ENCODE measurements around the gene ITCH. TPM values are rescaled to one million over a fixed set of nuclear protein-coding genes. Genes with fewer than 3 reads are reported as not detected.

ITCH gene
- total RNA-seq, 3 donors from 2014 or later: 56.6 to 72.3 (median 60.6) TPM

DNA sequence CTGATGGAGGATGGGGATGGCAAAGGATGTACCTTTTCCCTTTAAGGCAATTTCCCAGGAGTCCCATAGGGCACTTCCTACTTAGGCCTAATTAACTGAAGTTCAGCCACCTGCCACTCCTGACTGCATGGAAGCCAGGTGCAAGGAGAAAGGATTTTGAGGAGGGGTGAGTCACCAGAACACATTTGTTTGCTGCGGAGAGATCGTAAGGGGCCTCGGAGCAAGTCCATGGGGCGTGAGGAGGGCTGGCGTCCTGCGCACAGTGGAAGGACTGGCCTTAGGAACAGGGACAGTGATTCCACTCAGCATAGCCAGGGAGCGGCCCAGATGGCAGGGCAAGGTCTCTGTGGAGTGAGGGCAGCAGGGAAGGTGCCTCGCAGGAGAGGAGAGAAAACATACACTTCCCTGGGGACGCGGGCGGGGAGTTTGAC, 183.7 kb downstream of the ITCH start:
- Histone ChIP-seq H3K4me3 (no peak overlapping the region), H3K27me3 (no peaks in the 10 kb centered on the region), H3K9me3 (no peaks in the 10 kb centered on the region), H3K4me1 (no peaks in the 10 kb centered on the region), H3K27ac (no peak overlapping the region), H3K36me3 (no peaks in the 10 kb centered on the region)
- TF ChIP-seq POLR2AphosphoS5 (IDR thresholded peaks at IDR 0.05) (no peak), POLR2A (IDR thresholded peaks at IDR 0.05) (no peak)
- TF ChIP-seq, protein P1, sequence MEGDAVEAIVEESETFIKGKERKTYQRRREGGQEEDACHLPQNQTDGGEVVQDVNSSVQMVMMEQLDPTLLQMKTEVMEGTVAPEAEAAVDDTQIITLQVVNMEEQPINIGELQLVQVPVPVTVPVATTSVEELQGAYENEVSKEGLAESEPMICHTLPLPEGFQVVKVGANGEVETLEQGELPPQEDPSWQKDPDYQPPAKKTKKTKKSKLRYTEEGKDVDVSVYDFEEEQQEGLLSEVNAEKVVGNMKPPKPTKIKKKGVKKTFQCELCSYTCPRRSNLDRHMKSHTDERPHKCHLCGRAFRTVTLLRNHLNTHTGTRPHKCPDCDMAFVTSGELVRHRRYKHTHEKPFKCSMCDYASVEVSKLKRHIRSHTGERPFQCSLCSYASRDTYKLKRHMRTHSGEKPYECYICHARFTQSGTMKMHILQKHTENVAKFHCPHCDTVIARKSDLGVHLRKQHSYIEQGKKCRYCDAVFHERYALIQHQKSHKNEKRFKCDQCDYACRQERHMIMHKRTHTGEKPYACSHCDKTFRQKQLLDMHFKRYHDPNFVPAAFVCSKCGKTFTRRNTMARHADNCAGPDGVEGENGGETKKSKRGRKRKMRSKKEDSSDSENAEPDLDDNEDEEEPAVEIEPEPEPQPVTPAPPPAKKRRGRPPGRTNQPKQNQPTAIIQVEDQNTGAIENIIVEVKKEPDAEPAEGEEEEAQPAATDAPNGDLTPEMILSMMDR (IDR thresholded peaks at IDR 0.05): no peak
- intact Hi-C loops (cut with DNase I; ENCODE audit: low total_unique reads): no loop called here
- DNase-seq (ENCODE audit: low spot score in 2 of 2): no peak

DNA sequence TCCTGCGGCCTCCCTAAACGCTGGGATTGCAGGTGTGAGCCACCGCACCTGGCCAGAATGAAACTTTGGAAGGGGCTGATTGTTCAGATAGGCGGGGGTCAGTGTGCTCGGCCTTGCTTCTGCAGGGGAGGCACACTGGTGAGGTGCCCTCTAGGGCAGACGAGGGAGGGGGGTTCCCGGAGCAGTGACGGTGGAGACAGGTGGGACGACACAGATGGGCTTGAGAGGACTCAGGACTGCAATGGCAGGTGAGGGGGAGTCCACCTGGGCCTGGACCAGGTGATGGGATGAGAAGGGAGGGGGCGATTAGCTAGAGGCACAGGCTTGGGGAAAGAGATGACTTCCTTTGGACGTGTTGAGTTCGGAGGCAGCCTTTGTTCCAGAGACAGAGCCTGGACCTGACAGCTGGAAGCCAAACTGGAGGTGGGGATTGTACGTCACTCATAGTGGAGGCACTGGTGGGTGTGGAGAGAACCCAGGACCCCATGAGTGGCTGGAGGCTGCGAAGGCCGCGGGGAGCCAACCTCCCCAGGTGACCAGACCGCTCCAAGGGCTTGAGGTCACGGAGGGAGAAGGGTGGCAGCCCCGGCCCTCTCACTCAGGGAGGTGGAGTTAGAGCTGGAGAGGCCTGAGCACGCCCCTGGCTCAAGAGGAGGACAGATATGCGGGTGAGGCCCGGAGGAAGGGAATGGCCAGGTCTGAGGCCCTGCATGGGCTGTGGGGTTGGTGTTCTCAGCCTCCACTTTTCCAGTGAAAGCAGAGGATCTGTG, 185.0 kb downstream of the ITCH start:
- H3K4me1 ChIP-seq: no peaks in the 10 kb centered on the region
- no peaks in the 10 kb centered on the region for H3K27me3 ChIP-seq
- no peak for DNase-seq (ENCODE audit: low spot score in 2 of 2)
- H3K9me3 ChIP-seq: no peaks in the 10 kb centered on the region
- H3K4me3 ChIP-seq: no peak overlapping the region
- TF ChIP-seq, protein P1 (IDR thresholded peaks at IDR 0.05): no peak
- no peak for TF ChIP-seq POLR2A (IDR thresholded peaks at IDR 0.05)
- no peak for TF ChIP-seq POLR2AphosphoS5 (IDR thresholded peaks at IDR 0.05)
- H3K27ac ChIP-seq: no peak overlapping the region
- intact Hi-C loops (cut with DNase I; ENCODE audit: low total_unique reads): loop anchor here (1.0 kb wide), 1 partner anchor 17 kb away; no protein-coding TSS in a partner anchor
- H3K36me3 ChIP-seq: no peaks in the 10 kb centered on the region

DNA sequence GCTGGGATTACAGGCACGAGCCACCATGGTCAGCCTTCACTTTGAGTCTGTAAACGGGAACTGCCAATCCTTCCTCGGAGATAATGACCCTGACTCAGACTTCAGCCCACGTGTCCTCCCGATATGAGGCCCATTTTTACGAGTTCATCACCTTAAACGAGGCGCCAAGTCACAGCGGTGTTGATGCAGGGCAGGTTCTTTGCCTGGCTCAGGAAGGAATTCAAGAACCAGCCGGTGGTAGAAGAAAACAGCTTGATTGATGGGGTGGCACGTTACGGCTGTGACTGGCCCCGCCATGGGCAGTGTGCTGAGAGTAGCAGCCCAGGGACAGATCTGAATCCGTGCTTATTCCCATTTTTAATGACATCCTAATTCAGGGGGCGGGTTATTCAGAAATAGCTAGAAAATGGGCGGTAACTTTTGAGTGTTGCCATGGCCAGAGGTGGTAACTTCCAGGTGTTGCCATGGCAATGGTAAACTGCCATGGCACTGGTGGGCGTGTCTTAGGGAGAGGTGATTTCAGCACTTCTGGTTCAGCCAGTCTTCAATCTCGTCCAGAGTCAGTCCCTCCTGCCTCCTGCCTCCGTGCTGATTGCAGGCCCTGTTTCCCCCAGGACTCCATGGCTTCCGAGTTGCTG, 186.3 kb downstream of the ITCH start:
- H3K27me3 ChIP-seq: no peaks in the 10 kb centered on the region
- H3K9me3 ChIP-seq: no peaks in the 10 kb centered on the region
- H3K4me1 ChIP-seq: no peaks in the 10 kb centered on the region
- H3K4me3 ChIP-seq: no peak overlapping the region
- TF ChIP-seq POLR2A (IDR thresholded peaks at IDR 0.05) (no peak), POLR2AphosphoS5 (IDR thresholded peaks at IDR 0.05) (no peak)
- TF ChIP-seq, protein P1 (IDR thresholded peaks at IDR 0.05): no peak
- intact Hi-C loops (cut with DNase I; ENCODE audit: low total_unique reads): no loop called here
- no peak overlapping the region for H3K27ac ChIP-seq
- no peak for DNase-seq (ENCODE audit: low spot score in 2 of 2)
- H3K36me3 ChIP-seq: no peaks in the 10 kb centered on the region

DNA sequence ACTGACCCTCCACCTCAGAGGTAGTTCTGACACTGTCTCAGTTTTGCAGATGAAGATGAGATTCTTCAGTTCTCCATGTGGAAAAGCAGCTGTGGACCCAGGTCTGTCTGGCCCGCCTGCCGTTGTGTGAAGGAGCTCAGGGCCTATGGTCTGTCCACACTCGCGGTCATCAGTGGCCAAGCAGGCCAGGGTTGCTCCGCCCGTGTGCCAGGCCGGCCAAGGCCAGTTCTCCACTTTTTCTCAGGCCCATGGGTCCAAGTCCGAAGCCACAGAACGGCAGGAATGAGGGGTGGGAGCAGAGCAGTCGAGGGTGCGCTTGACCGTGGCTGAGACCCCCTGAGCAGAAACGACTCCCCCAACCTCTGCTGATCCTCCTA, 186.8 kb downstream of the ITCH start:
- TF ChIP-seq, protein P1 (IDR thresholded peaks at IDR 0.05): no peak
- no peak for TF ChIP-seq POLR2A (IDR thresholded peaks at IDR 0.05)
- no peak for TF ChIP-seq POLR2AphosphoS5 (IDR thresholded peaks at IDR 0.05)
- H3K27ac ChIP-seq: no peak overlapping the region
- H3K9me3 ChIP-seq: no peaks in the 10 kb centered on the region
- no peaks in the 10 kb centered on the region for H3K27me3 ChIP-seq
- no peak overlapping the region for H3K4me3 ChIP-seq
- intact Hi-C loops (cut with DNase I; ENCODE audit: low total_unique reads): no loop called here
- H3K36me3 ChIP-seq: no peaks in the 10 kb centered on the region
- no peak for DNase-seq (ENCODE audit: low spot score in 2 of 2)
- H3K4me1 ChIP-seq: no peaks in the 10 kb centered on the region

DNA sequence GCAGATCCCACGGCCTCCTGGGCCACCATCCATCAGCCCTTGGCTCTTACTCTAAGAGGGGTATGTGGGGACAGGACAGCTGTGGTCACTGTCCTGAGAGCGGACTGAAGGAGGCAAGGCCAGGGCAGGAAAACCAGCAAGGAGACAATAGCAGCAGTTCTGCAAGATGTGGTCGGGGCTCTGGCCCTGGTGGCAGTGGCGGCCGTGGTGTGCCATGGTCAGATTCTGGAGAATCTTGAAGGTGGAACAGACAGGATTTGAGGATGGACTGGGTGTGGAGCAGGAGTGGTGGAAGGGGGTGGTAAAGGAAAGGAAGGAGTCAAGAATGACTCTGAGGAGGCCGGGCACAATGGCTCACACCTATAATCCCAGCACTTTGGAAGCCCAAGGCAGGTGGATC, 189.5 kb downstream of the ITCH start:
- TF ChIP-seq POLR2AphosphoS5 (IDR thresholded peaks at IDR 0.05) (no peak), POLR2A (IDR thresholded peaks at IDR 0.05) (no peak)
- TF ChIP-seq, protein P1 (IDR thresholded peaks at IDR 0.05): no peak
- Histone ChIP-seq H3K36me3 (no peaks in the 10 kb centered on the region), H3K27me3 (no peaks in the 10 kb centered on the region), H3K4me3 (no peak overlapping the region), H3K9me3 (no peaks in the 10 kb centered on the region), H3K27ac (no peak overlapping the region), H3K4me1 (no peaks in the 10 kb centered on the region)
- no peak for DNase-seq (ENCODE audit: low spot score in 2 of 2)
- intact Hi-C loops (cut with DNase I; ENCODE audit: low total_unique reads): no loop called here
